Trophoblast cell (in vitro differentiated cells and primary cell): Measurements from ENCODE around the gene RABGAP1.
A peak's percentile ranks its signal among the peaks of the same experiment; 100 is the strongest.

Experiments used
- DNase-seq, 2 donors: peaks; one replicate each; pipeline ENCODE4 v3.0.0-alpha.2; 2016
- H2AFZ ChIP-seq: 2 replicates; pipeline ENCODE4 v1.6.1; 2013; ENCODE audit warnings: low read length, moderate library complexity, mild to moderate bottlenecking; ENCODE audit not compliant: insufficient read depth, poor library complexity
- H2AK5ac ChIP-seq: 2 replicates; pipeline ENCODE4 v1.6.1; 2013; ENCODE audit warnings: mild to moderate bottlenecking, low read length
- H2BK120ac ChIP-seq: 2 replicates; pipeline ENCODE4 v1.6.1; 2013; ENCODE audit warnings: low read length, mild to moderate bottlenecking, moderate library complexity; ENCODE audit not compliant: insufficient read depth, poor library complexity
- H2BK12ac ChIP-seq: 2 replicates; pipeline ENCODE4 v1.6.1; 2013; ENCODE audit warnings: mild to moderate bottlenecking, low read length, moderate library complexity
- H2BK5ac ChIP-seq: 2 replicates; pipeline ENCODE4 v1.6.1; 2013; ENCODE audit warnings: low read length, low read depth, moderate library complexity, mild to moderate bottlenecking; ENCODE audit not compliant: poor library complexity
- H3K14ac ChIP-seq: 2 replicates; pipeline ENCODE4 v1.6.1; 2013; ENCODE audit warnings: mild to moderate bottlenecking, low read length
- H3K18ac ChIP-seq: 2 replicates; pipeline ENCODE4 v1.6.1; 2013; ENCODE audit warnings: mild to moderate bottlenecking, low read length
- H3K23ac ChIP-seq: 2 replicates; pipeline ENCODE4 v1.6.1; 2013; ENCODE audit warnings: low read length
- H3K27ac ChIP-seq: 2 replicates; pipeline ENCODE4 v1.5.1; 2013; ENCODE audit warnings: low read depth, mild to moderate bottlenecking, inconsistent platforms, low read length, moderate library complexity
- H3K27me3 ChIP-seq: 2 replicates; pipeline ENCODE4 v1.6.1; 2013; ENCODE audit warnings: inconsistent platforms, mild to moderate bottlenecking, low read length, moderate library complexity; ENCODE audit not compliant: insufficient read depth
- H3K36me3 ChIP-seq, 2 experiments: 1 replicate in 1 of 2; 2 replicates in 1 of 2; pipeline ENCODE4 v1.6.1; 2013; ENCODE audit warnings: low read length in 2 of 2, mild to moderate bottlenecking in 2 of 2, moderate library complexity in 1 of 2; ENCODE audit not compliant: insufficient read depth in 2 of 2, control insufficient read depth in 1 of 2
- H3K4ac ChIP-seq: 2 replicates; pipeline ENCODE4 v1.6.1; 2013; ENCODE audit warnings: low read depth, mild to moderate bottlenecking, low read length, moderate library complexity
- H3K4me1 ChIP-seq, 2 experiments: 1 replicate in 1 of 2; 2 replicates in 1 of 2; pipeline ENCODE4 v1.6.1; 2013; ENCODE audit warnings: low read length in 2 of 2, mild to moderate bottlenecking in 2 of 2, moderate library complexity in 1 of 2; ENCODE audit not compliant: insufficient read depth in 2 of 2, control insufficient read depth in 1 of 2
- H3K4me2 ChIP-seq: 2 replicates; pipeline ENCODE4 v1.6.1; 2013; ENCODE audit warnings: inconsistent platforms, mild to moderate bottlenecking, low read length, moderate library complexity
- H3K4me3 ChIP-seq: 2 replicates; pipeline ENCODE4 v1.5.1; 2013; ENCODE audit warnings: mild to moderate bottlenecking, low read depth, low read length, inconsistent platforms
- H3K79me1 ChIP-seq: one replicate; pipeline ENCODE4 v1.6.1; 2013; ENCODE audit warnings: low read length
- H3K79me2 ChIP-seq: 2 replicates; pipeline ENCODE4 v1.6.1; 2013; ENCODE audit warnings: low read length, mild to moderate bottlenecking; ENCODE audit not compliant: control insufficient read depth, insufficient read depth, poor library complexity
- H3K9ac ChIP-seq: 2 replicates; pipeline ENCODE4 v1.6.1; 2013; ENCODE audit warnings: mild to moderate bottlenecking, low read length
- H3K9me3 ChIP-seq: 2 replicates; pipeline ENCODE4 v1.6.1; 2013; ENCODE audit warnings: low read depth, mild to moderate bottlenecking, control low read depth, inconsistent platforms, low read length; ENCODE audit not compliant: insufficient read depth
- H4K12ac ChIP-seq: 2 replicates; pipeline ENCODE4 v1.6.1; 2013; ENCODE audit warnings: low read depth, mild to moderate bottlenecking, low read length, moderate library complexity
- H4K8ac ChIP-seq: 2 replicates; pipeline ENCODE4 v1.6.1; 2013; ENCODE audit warnings: low read depth, mild to moderate bottlenecking, low read length, moderate library complexity
- H4K91ac ChIP-seq: one replicate; pipeline ENCODE4 v1.6.1; 2013; ENCODE audit warnings: low read depth, mild to moderate bottlenecking, low read length, moderate library complexity
- WGBS: extraction: QIAGEN DNeasy Blood & Tissue Kit; methylation state at CpG from one replicate; pipeline ENCODE4 v1.1.7; 2013; ENCODE audit warnings: missing lambda C conversion rate; ENCODE audit not compliant: insufficient read length, insufficient coverage; ENCODE audit errors: extremely low coverage; 5-methylcytosine and 5-hydroxymethylcytosine counted together

The RABGAP1 gene

GRCh38 chr9:123099042-123099441, 158.2 kb downstream of the RABGAP1 start:
- H3K27ac ChIP-seq, result no peak overlapping the region
- H3K18ac ChIP-seq, result no peak overlapping the region
- no peak overlapping the region for H2AK5ac ChIP-seq
- H3K9me3 ChIP-seq, result no peaks in the 10 kb centered on the region
- no peak overlapping the region for H4K12ac ChIP-seq
- H4K8ac ChIP-seq, result no peak overlapping the region
- no peak overlapping the region for H3K4me2 ChIP-seq
- no peak overlapping the region for H4K91ac ChIP-seq
- no peak for DNase-seq
- H2BK12ac ChIP-seq, result no peak overlapping the region
- H3K79me2 ChIP-seq, result no peaks in the 10 kb centered on the region
- H3K79me1 ChIP-seq, result no peaks in the 10 kb centered on the region
- no peaks in the 10 kb centered on the region for H3K27me3 ChIP-seq
- no peak overlapping the region for H3K23ac ChIP-seq
- no peak overlapping the region for H3K4me3 ChIP-seq
- H3K4ac ChIP-seq, result no peak overlapping the region
- H3K4me1 ChIP-seq, result peaks cover 0 to 2% of the 10 kb centered on the region in 2 experiments
- no peak overlapping the region for H2BK120ac ChIP-seq
- no peak overlapping the region for H3K14ac ChIP-seq
- no peak overlapping the region for H2BK5ac ChIP-seq
- no peak overlapping the region for H2AFZ ChIP-seq
- H3K36me3 ChIP-seq, result peaks cover 24 to 48% of the 10 kb centered on the region in 2 experiments
- no CpG with 5 or more reads among the region's 6 CpGs for WGBS
- H3K9ac ChIP-seq, result no peak overlapping the region

GRCh38 chr9:123099548-123099947, 158.7 kb downstream of the RABGAP1 start:
- no CpG with 5 or more reads among the region's 3 CpGs for WGBS
- Histone ChIP-seq H3K79me1 (no peaks in the 10 kb centered on the region), H3K23ac (no peak overlapping the region)

GRCh38 chr9:123102375-123103113, 161.7 kb downstream of the RABGAP1 start:
- DNase-seq, result peak in 1 of 2 donors; percentile 6
- Histone ChIP-seq H3K79me2 (no peaks in the 10 kb centered on the region), H4K8ac (no peak overlapping the region), H3K27me3 (no peaks in the 10 kb centered on the region), H2BK12ac (no peak overlapping the region), H3K36me3 (peaks cover 40 to 61% of the 10 kb centered on the region in 2 experiments), H2AK5ac (no peak overlapping the region), H4K12ac (no peak overlapping the region), H3K18ac (no peak overlapping the region), H4K91ac (no peak overlapping the region), H2AFZ (no peak overlapping the region), H3K4me2 (no peak overlapping the region), H3K9me3 (no peaks in the 10 kb centered on the region), H3K23ac (no peak overlapping the region), H3K4ac (no peak overlapping the region), H3K27ac (no peak overlapping the region), H2BK5ac (no peak overlapping the region), H2BK120ac (no peak overlapping the region), H3K4me3 (no peak overlapping the region), H3K9ac (no peak overlapping the region), H3K4me1 (no peaks in the 10 kb centered on the region), H3K14ac (no peak overlapping the region), H3K79me1 (no peaks in the 10 kb centered on the region)
- no CpG with 5 or more reads among the region's 3 CpGs for WGBS

More at GRCh38 chr9:123099548-123099947, 158.7 kb downstream of the RABGAP1 start:
- H3K79me2 ChIP-seq, result no peaks in the 10 kb centered on the region
- H3K9me3 ChIP-seq, result no peaks in the 10 kb centered on the region
- H2AK5ac ChIP-seq, result no peak overlapping the region
- H3K14ac ChIP-seq, result no peak overlapping the region
- no peak overlapping the region for H3K4me3 ChIP-seq
- H3K4ac ChIP-seq, result no peak overlapping the region
- H3K27ac ChIP-seq, result no peak overlapping the region
- no peak overlapping the region for H4K8ac ChIP-seq
- no peak overlapping the region for H3K4me2 ChIP-seq
- no peak overlapping the region for H2BK5ac ChIP-seq
- H2AFZ ChIP-seq, result no peak overlapping the region
- no peak overlapping the region for H3K18ac ChIP-seq
- no peak overlapping the region for H2BK12ac ChIP-seq
- H3K9ac ChIP-seq, result no peak overlapping the region
- H3K27me3 ChIP-seq, result no peaks in the 10 kb centered on the region
- no peak for DNase-seq
- H2BK120ac ChIP-seq, result no peak overlapping the region
- H3K36me3 ChIP-seq, result peaks cover 26 to 52% of the 10 kb centered on the region in 2 experiments
- no peak overlapping the region for H4K12ac ChIP-seq
- H3K4me1 ChIP-seq, result peaks cover 0 to 2% of the 10 kb centered on the region in 2 experiments
- H4K91ac ChIP-seq, result no peak overlapping the region

DNA sequence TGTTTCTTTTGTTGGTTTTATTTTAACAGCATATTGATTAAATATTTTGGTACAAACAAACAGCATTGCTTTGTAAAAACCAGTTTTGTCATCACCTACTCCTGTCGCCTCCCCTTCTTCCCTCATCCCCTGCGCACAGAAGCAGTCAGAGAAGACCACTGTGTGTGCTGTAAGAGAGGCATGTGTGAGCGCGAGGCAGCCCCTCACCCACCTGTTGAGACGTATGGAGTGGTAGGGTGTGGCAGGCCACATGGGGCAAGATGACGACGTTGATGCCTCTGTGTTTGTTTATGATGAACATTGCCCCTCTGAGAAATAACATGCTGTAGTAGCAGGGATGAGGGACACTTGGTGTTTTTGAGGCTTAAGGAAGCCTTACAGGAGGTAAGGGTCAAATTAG, 164.0 kb downstream of the RABGAP1 start:
- Histone ChIP-seq H2BK120ac (no peak overlapping the region), H3K23ac (no peak overlapping the region), H2AFZ (no peak overlapping the region), H3K79me2 (no peaks in the 10 kb centered on the region), H3K79me1 (no peaks in the 10 kb centered on the region), H3K9me3 (no peaks in the 10 kb centered on the region), H3K27ac (no peak overlapping the region), H2AK5ac (no peak overlapping the region), H4K12ac (no peak overlapping the region), H3K27me3 (no peaks in the 10 kb centered on the region), H3K4me1 (no peaks in the 10 kb centered on the region), H3K36me3 (peaks cover 52 to 63% of the 10 kb centered on the region in 2 experiments), H2BK5ac (no peak overlapping the region), H3K4me2 (no peak overlapping the region), H3K14ac (no peak overlapping the region), H3K4ac (no peak overlapping the region), H4K8ac (no peak overlapping the region), H2BK12ac (no peak overlapping the region), H4K91ac (no peak overlapping the region), H3K4me3 (no peak overlapping the region), H3K18ac (no peak overlapping the region), H3K9ac (no peak overlapping the region)
- DNase-seq, result no peak
- WGBS, result no CpG with 5 or more reads among the region's 7 CpGs
